KMS-11 (cell line): Measurements from ENCODE around the gene CRTAP.

Experiments
- H2AFZ ChIP-seq: fragments of 200-600 bp; sonication (generic); 2 replicates; pipeline ENCODE4 v1.6.1; 2016; ENCODE audit warnings: antibody characterized with exemption, mixed run types, low read depth
- H3K27ac ChIP-seq: fragments of 200-600 bp; sonication (generic); 2 replicates; pipeline ENCODE4 v1.6.1; 2016; ENCODE audit warnings: mild to moderate bottlenecking, mixed run types
- H3K27me3 ChIP-seq: fragments of 200-600 bp; sonication (generic); 2 replicates; pipeline ENCODE4 v1.6.1; 2017; ENCODE audit warnings: mild to moderate bottlenecking, low read depth, mixed run types, moderate library complexity; ENCODE audit not compliant: insufficient read depth
- H3K36me3 ChIP-seq: fragments of 200-600 bp; sonication (generic); 2 replicates; pipeline ENCODE4 v1.6.1; 2017; ENCODE audit warnings: mild to moderate bottlenecking, mixed run types; ENCODE audit not compliant: insufficient read depth
- H3K4me1 ChIP-seq: fragments of 200-600 bp; sonication (generic); 2 replicates; pipeline ENCODE4 v1.6.1; 2016; ENCODE audit warnings: mild to moderate bottlenecking, low read depth, mixed run types; ENCODE audit not compliant: poor library complexity, severe bottlenecking
- H3K4me2 ChIP-seq: fragments of 200-600 bp; sonication (generic); 2 replicates; pipeline ENCODE4 v1.7.0; 2016; ENCODE audit warnings: mild to moderate bottlenecking, mixed run types
- H3K4me3 ChIP-seq: fragments of 200-600 bp; sonication (generic); IDR thresholded peaks from 2 replicates; pipeline ENCODE4 v1.6.1; 2017; ENCODE audit warnings: low read depth, low read length, mixed read lengths; ENCODE audit not compliant: insufficient read depth
- H3K79me2 ChIP-seq: fragments of 200-600 bp; sonication (generic); 2 replicates; pipeline ENCODE4 v1.6.1; 2016; ENCODE audit warnings: low read depth, mixed run types; ENCODE audit not compliant: insufficient read depth
- H3K9ac ChIP-seq: fragments of 200-600 bp; sonication (generic); 2 replicates; pipeline ENCODE4 v1.6.1; 2016; ENCODE audit warnings: mild to moderate bottlenecking, mixed run types
- H4K20me1 ChIP-seq: fragments of 200-600 bp; sonication (generic); 2 replicates; pipeline ENCODE4 v1.6.1; 2016; ENCODE audit warnings: mild to moderate bottlenecking, mixed run types; ENCODE audit not compliant: insufficient read depth
- TF ChIP-seq, protein P1 (sequence below): fragments of 200-600 bp; sonication (generic); conservative IDR thresholded peaks from 2 replicates; pipeline ENCODE4 v1.6.1; 2017; ENCODE audit warnings: low read depth, mild to moderate bottlenecking, antibody characterized with exemption, low read length, moderate library complexity, mixed read lengths

The CRTAP gene

DNA sequence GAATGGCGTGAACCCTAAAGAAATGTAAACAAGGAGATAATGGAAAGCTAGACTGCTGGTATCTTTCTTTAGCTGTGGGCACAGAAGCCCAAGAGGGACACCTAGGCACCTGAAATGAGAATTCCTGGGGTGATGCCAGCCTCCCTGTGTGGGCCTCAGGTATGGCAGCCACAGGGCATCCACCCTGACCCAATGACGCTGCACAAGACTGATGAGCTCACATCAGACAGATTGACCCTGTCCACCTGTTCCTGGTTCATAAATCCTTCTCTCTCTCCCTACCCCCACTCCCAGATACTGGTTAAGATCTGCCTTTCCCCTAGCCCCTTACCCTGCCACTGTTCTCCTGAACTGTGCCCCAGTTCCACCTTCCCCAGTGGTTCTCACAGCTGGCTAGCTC, 18.4 kb upstream of the CRTAP start:
- TF ChIP-seq, protein P1, sequence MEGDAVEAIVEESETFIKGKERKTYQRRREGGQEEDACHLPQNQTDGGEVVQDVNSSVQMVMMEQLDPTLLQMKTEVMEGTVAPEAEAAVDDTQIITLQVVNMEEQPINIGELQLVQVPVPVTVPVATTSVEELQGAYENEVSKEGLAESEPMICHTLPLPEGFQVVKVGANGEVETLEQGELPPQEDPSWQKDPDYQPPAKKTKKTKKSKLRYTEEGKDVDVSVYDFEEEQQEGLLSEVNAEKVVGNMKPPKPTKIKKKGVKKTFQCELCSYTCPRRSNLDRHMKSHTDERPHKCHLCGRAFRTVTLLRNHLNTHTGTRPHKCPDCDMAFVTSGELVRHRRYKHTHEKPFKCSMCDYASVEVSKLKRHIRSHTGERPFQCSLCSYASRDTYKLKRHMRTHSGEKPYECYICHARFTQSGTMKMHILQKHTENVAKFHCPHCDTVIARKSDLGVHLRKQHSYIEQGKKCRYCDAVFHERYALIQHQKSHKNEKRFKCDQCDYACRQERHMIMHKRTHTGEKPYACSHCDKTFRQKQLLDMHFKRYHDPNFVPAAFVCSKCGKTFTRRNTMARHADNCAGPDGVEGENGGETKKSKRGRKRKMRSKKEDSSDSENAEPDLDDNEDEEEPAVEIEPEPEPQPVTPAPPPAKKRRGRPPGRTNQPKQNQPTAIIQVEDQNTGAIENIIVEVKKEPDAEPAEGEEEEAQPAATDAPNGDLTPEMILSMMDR = no peak
- Histone ChIP-seq H3K36me3 (no peaks in the 10 kb centered on the region), H3K27me3 (no peaks in the 10 kb centered on the region), H3K4me1 (peaks cover 11% of the 10 kb centered on the region), H3K27ac (no peak overlapping the region), H3K4me2 (peak overlapping the region; percentile 51; the same call in 1 of the 2 replicates), H3K9ac (no peak overlapping the region), H3K4me3 (no peak overlapping the region), H2AFZ (no peak overlapping the region), H4K20me1 (no peaks in the 10 kb centered on the region), H3K79me2 (no peaks in the 10 kb centered on the region)

DNA sequence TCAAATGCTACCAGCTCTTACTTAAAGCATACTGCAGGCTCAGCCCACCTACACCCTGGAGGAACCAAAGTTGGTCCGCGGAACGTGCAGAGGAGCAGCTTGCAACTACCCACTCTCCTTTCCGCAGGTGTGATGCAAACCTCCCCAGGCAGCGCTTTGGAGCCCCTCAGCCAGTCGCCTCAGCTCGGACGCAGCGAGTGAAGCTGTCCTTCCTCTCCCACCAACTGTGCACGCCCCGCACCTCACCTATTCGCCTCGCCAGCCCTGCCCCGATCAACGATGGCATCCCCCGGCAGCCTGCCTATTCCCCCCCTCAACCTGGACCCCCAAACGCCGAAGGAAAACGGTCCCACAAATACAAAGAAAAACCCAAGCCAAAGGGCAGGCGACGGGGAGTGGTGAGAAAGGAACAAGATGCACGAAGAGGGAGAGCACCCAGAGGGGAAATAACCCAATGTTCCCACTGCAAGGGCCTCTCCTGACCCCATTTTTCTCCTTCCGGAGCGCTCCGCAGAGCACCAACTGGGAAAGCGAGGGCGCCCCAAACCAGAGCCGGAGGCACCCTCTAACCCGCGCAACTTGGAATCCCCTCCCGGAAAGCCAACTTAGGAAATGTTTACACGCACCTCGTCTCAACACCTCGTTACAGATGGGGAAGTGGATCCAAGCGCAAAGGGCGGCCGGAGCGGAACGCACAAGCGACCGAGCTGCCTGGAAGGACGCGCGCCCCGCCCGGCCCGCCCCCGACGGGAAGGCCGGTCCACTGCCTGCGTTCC, 17.5 kb upstream of the CRTAP start:
- Histone ChIP-seq H3K4me1 (peaks cover 11% of the 10 kb centered on the region), H3K27ac (0 out of 2 replicates have a peak overlapping the region, but pooled peaks have one; percentile 39), H3K79me2 (no peaks in the 10 kb centered on the region), H3K9ac (peak overlapping the region; percentile 74; the same call in 1 of the 2 replicates), H3K4me2 (peak overlapping the region; percentile 51), H3K4me3 (peak overlapping the region; percentile 79), H3K27me3 (no peaks in the 10 kb centered on the region), H4K20me1 (no peaks in the 10 kb centered on the region), H3K36me3 (no peaks in the 10 kb centered on the region), H2AFZ (peak overlapping the region; percentile 76)
- TF ChIP-seq, protein P1 = no peak

DNA sequence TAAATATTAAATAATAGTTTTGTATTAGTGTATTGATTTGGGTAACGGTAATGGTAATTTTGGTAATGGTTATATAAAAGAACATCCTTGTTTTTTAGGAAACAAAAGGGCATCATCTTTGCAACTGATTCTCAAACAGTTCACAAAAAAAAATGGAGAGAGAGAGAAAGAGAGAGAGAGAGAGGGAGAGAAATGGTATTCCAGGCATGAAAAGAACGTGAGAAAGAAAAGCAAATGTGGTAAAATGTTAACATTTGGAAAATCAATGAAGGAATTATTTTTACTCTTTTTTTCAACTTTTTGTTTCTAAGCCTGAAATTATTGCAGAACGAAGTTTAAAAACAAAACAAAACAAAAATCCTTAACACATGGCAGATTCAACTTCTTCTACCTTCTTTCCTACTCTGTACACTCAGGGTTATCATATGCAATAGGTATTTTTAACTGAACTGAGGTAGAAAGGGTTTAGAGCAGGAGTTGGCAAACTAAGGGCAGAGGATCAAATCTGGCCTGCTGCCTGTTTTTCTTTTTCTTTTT, 14.6 kb upstream of the CRTAP start:
- no peak overlapping the region for H3K9ac ChIP-seq
- no peak overlapping the region for H3K4me3 ChIP-seq
- no peak overlapping the region for H2AFZ ChIP-seq
- no peaks in the 10 kb centered on the region for H3K27me3 ChIP-seq
- no peak overlapping the region for H3K4me2 ChIP-seq
- peaks cover 11% of the 10 kb centered on the region for H3K4me1 ChIP-seq
- TF ChIP-seq, protein P1 = no peak
- H4K20me1 ChIP-seq = no peaks in the 10 kb centered on the region
- no peaks in the 10 kb centered on the region for H3K36me3 ChIP-seq
- H3K79me2 ChIP-seq = no peaks in the 10 kb centered on the region
- H3K27ac ChIP-seq = no peak overlapping the region

DNA sequence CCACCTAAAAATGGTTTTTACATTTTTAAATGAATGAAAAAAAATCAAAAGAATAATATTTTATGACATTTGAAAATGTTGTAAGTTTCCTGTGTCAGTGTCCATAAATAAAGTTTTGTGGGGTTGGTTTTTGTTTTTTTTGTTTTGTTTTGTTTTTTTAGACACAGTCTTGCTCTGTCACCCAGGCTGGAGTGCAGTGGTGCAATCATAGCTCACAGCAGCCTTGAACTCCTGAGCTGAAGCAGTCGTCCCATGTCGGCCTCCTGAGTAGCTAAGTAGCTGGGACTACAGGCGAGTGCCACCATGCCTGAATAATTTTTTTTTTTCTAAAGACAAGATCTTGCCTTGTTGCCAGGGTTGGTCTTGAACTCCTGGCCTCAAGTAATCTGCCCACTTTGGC, 14.1 kb upstream of the CRTAP start:
- H2AFZ ChIP-seq = no peak overlapping the region
- no peaks in the 10 kb centered on the region for H4K20me1 ChIP-seq
- H3K4me3 ChIP-seq = no peak overlapping the region
- no peak overlapping the region for H3K27ac ChIP-seq
- no peak overlapping the region for H3K9ac ChIP-seq
- no peaks in the 10 kb centered on the region for H3K36me3 ChIP-seq
- H3K27me3 ChIP-seq = no peaks in the 10 kb centered on the region
- TF ChIP-seq, protein P1 = no peak
- no peak overlapping the region for H3K4me2 ChIP-seq
- H3K4me1 ChIP-seq = peaks cover 11% of the 10 kb centered on the region
- no peaks in the 10 kb centered on the region for H3K79me2 ChIP-seq
